ENCODE data around the gene STK40.

STK40 gene

GRCh38 chr1:36352125-36352909 is 33.4 kb downstream of the STK40 start:
- peaks cover 2% of the 10 kb centered on the region; the same call in 1 of the 2 replicates for H3K36me3 ChIP-seq (replicated peaks; ENCODE audit: insufficient read depth, low read length)
- no peaks in the 10 kb centered on the region for H3F3A ChIP-seq (ENCODE audit: insufficient read depth, low read length)
- no peaks in the 10 kb centered on the region for H3K9me2 ChIP-seq (replicated peaks; ENCODE audit: insufficient read depth, low read length)
- no peaks in the 10 kb centered on the region for H3K9me3 ChIP-seq (replicated peaks; ENCODE audit: insufficient read depth, low read length)
- DNase-seq, result no peak
- H2AFZ ChIP-seq (ENCODE audit: low read length), result no peak overlapping the region
- no peaks in the 10 kb centered on the region for H3K79me2 ChIP-seq (ENCODE audit: low read length)
- no peak overlapping the region for H3K9ac ChIP-seq (ENCODE audit: low read length)
- no peak overlapping the region for H3K27ac ChIP-seq (ENCODE audit: low read length)
- H4K20me1 ChIP-seq (ENCODE audit: insufficient read depth, low read length), result no peaks in the 10 kb centered on the region
- no peaks in the 10 kb centered on the region for H3K4me1 ChIP-seq (ENCODE audit: low read length)
- no peaks in the 10 kb centered on the region for H3K27me3 ChIP-seq (replicated peaks; ENCODE audit: insufficient read depth, low read length)
- no peak overlapping the region for H3K4me2 ChIP-seq (ENCODE audit: low read depth, low read length)
- TF ChIP-seq CTCF (IDR thresholded peaks at IDR 0.05; ENCODE audit: low read length) (no peak), EZH2phosphoT487 (IDR thresholded peaks at IDR 0.05; ENCODE audit: low read length) (no peak), EZH2 (optimal IDR thresholded peaks at IDR 0.05; ENCODE audit: low read depth, low read length) (no peak)
- no peak overlapping the region for H3K4me3 ChIP-seq (ENCODE audit: low read length)

- Histone ChIP-seq H3F3A (ENCODE audit: insufficient read depth, low read length) (no peaks in the 10 kb centered on the region), H3K4me3 (ENCODE audit: low read length) (no peak overlapping the region), H3K27me3 (replicated peaks; ENCODE audit: insufficient read depth, low read length) (no peaks in the 10 kb centered on the region), H3K9me3 (replicated peaks; ENCODE audit: insufficient read depth, low read length) (no peaks in the 10 kb centered on the region), H4K20me1 (ENCODE audit: insufficient read depth, low read length) (no peaks in the 10 kb centered on the region), H3K9me2 (replicated peaks; ENCODE audit: insufficient read depth, low read length) (no peaks in the 10 kb centered on the region), H2AFZ (ENCODE audit: low read length) (no peak overlapping the region), H3K9ac (ENCODE audit: low read length) (no peak overlapping the region), H3K4me1 (ENCODE audit: low read length) (no peaks in the 10 kb centered on the region), H3K36me3 (replicated peaks; ENCODE audit: insufficient read depth, low read length) (peaks cover 2% of the 10 kb centered on the region; the same call in 1 of the 2 replicates), H3K79me2 (ENCODE audit: low read length) (no peaks in the 10 kb centered on the region), H3K27ac (ENCODE audit: low read length) (no peak overlapping the region), H3K4me2 (ENCODE audit: low read depth, low read length) (no peak overlapping the region)
- TF ChIP-seq EZH2phosphoT487 (IDR thresholded peaks at IDR 0.05; ENCODE audit: low read length) (no peak), EZH2 (optimal IDR thresholded peaks at IDR 0.05; ENCODE audit: low read depth, low read length) (no peak), CTCF (IDR thresholded peaks at IDR 0.05; ENCODE audit: low read length) (no peak)
- no peak for DNase-seq
Observed at GRCh38 chr1:36351227-36351977, 34.3 kb downstream of the STK40 start.

GRCh38 chr1:36350659-36351226 is 35.0 kb downstream of the STK40 start:
- no peaks in the 10 kb centered on the region for H3K9me2 ChIP-seq (replicated peaks; ENCODE audit: insufficient read depth, low read length)
- no peaks in the 10 kb centered on the region for H3K9me3 ChIP-seq (replicated peaks; ENCODE audit: insufficient read depth, low read length)
- no peak for DNase-seq
- no peak overlapping the region for H2AFZ ChIP-seq (ENCODE audit: low read length)
- no peak for TF ChIP-seq CTCF (IDR thresholded peaks at IDR 0.05; ENCODE audit: low read length)
- no peak for TF ChIP-seq EZH2phosphoT487 (IDR thresholded peaks at IDR 0.05; ENCODE audit: low read length)
- TF ChIP-seq EZH2 (optimal IDR thresholded peaks at IDR 0.05; ENCODE audit: low read depth, low read length), result no peak
- H3K9ac ChIP-seq (ENCODE audit: low read length), result no peak overlapping the region
- H3K4me3 ChIP-seq (ENCODE audit: low read length), result no peak overlapping the region
- H3K36me3 ChIP-seq (replicated peaks; ENCODE audit: insufficient read depth, low read length), result peaks cover 2% of the 10 kb centered on the region; the same call in 1 of the 2 replicates
- H3K79me2 ChIP-seq (ENCODE audit: low read length), result no peaks in the 10 kb centered on the region
- no peak overlapping the region for H3K27ac ChIP-seq (ENCODE audit: low read length)
- no peaks in the 10 kb centered on the region for H4K20me1 ChIP-seq (ENCODE audit: insufficient read depth, low read length)
- H3K27me3 ChIP-seq (replicated peaks; ENCODE audit: insufficient read depth, low read length), result no peaks in the 10 kb centered on the region
- no peaks in the 10 kb centered on the region for H3K4me1 ChIP-seq (ENCODE audit: low read length)
- no peaks in the 10 kb centered on the region for H3F3A ChIP-seq (ENCODE audit: insufficient read depth, low read length)
- H3K4me2 ChIP-seq (ENCODE audit: low read depth, low read length), result no peak overlapping the region

Data from MM.1S (cell line).